Heart right ventricle (tissue), 16 donors: ENCODE measurements around the gene CSTF1. TPM values are rescaled to one million over a fixed set of nuclear protein-coding genes. Genes with fewer than 3 reads are reported as not detected.

Experiments
- ATAC-seq, 8 donors: fragments of 200-7000 bp; cut with Tn5 transposase; one replicate each; pipeline ENCODE4 v1.9.1; 2020; ENCODE audit warnings: mild to moderate bottlenecking in 8 of 8, moderate library complexity in 8 of 8, moderate number of reproducible peaks in 1 of 8
- DNase-seq, 2 donors: peaks; one replicate each; pipeline ENCODE4 v3.0.0-alpha.2; 2020
- H3K27ac ChIP-seq, 10 donors: fragments of 200-600 bp; sonication (generic) in 2 of 10; one replicate each; pipeline versions ENCODE4 v1.5.0 to v1.8.0; 2020 to 2022; ENCODE audit warnings: mild to moderate bottlenecking in 3 of 10
- H3K27me3 ChIP-seq, 7 donors: fragments of 200-600 bp; one replicate each; pipeline ENCODE4 v1.8.0; 2021 to 2022; ENCODE audit warnings: mild to moderate bottlenecking in 2 of 7
- H3K36me3 ChIP-seq, 9 donors: fragments of 200-600 bp; sonication (generic) in 1 of 9; one replicate each; pipeline versions ENCODE4 v1.5.0 to v1.8.0; 2020 to 2022; ENCODE audit warnings: mild to moderate bottlenecking in 2 of 9
- H3K4me1 ChIP-seq, 9 donors: fragments of 200-600 bp; sonication (generic) in 1 of 9; one replicate each; pipeline versions ENCODE4 v1.5.0 to v1.8.0; 2020 to 2022; ENCODE audit warnings: mild to moderate bottlenecking in 4 of 9
- H3K4me3 ChIP-seq, 10 donors: fragments of 200-600 bp; sonication (generic) in 2 of 10; one replicate each; pipeline versions ENCODE4 v1.5.0 to v1.8.0; 2020 to 2022; ENCODE audit warnings: mild to moderate bottlenecking in 7 of 10, moderate library complexity in 2 of 10
- H3K9me3 ChIP-seq, 11 donors: fragments of 200-600 bp in 10 of 11; sonication (generic) in 2 of 11; one replicate each; pipeline versions ENCODE4 v1.5.0 to v1.8.0; 2013 to 2022; ENCODE audit warnings: mild to moderate bottlenecking in 2 of 11, control low read depth in 1 of 11, moderate library complexity in 1 of 11
- WGBS, 2 donors: extraction: QIAGEN DNeasy Blood & Tissue Kit; methylation state at CpG; one replicate each; pipeline ENCODE4 v1.1.7; 2013; ENCODE audit warnings: inconsistent platforms in 1 of 2; 5-methylcytosine and 5-hydroxymethylcytosine counted together
- intact Hi-C, 10 donors: fragments of 100-400 bp; cut with DNase I; formaldehyde crosslinking; loops; one replicate each; pipeline versions ENCODE4 v1.11.1 to v1.14.2; 2022
- polyA plus RNA-seq, 2 donors: library from polyadenylated mRNA; stranded (reverse); fragments of 200-250 nt; gene quantifications; one replicate each; pipeline ENCODE4 v1.2.3, GENCODE V29; 2013
- total RNA-seq, 10 donors: library from RNA; stranded (reverse); fragmentation: NEBNext Ultra II Directional in 3 of 10; extraction: Animal tissue kit (Norgen Biotek cat#: 25700) in 3 of 10; gene quantifications; one replicate each; pipeline versions ENCODE4 v1.2.1 to v1.2.4, GENCODE V29; 2021 to 2023
- TF ChIP-seq, protein P1 (sequence below), 9 donors: fragments of 200-600 bp; sonication (generic) in 2 of 9; IDR thresholded peaks; one replicate each; pipeline versions ENCODE4 v1.5.0 to v1.8.0; 2021 to 2022; ENCODE audit warnings: antibody characterized with exemption in 9 of 9, mild to moderate bottlenecking in 5 of 9, moderate library complexity in 1 of 9
- donor health status: Arrhythmogenic right ventricular cardiomyopathy.
- donor health status: ischemic (EF 13 %, LVEDD 7.1; RV severe dilation, severe dysfunction).
- donor health status: healthy with polysubstance abuse.
- donor health status: DM: no; HTN: yes; CAD: no.
- donor health status: DM: no; HTN: no; CAD: no.
- donor health status: ischemic (EF 25% LVEDD 6.9; RV normal size, moderate dysfunction).
- donor health status: ischemic (EF 25% LVEDD 5.7; RV mildly dilated, moderate dysfunction).
- donor health status: healthy.
- donor health status: DM: yes; HTN: yes; CAD: no.
- donor health status: Ischemic cardiomyopathy.
- donor health status: ischemic (EF 35%, LVEDD 5.7; RV mildly dilated, moderate dysfunction).
- donor health status: nonischemic (EF 11% LVEDD 7.7; RV severe dilation, severe dysfunction).
- donor health status: DM: yes; HTN: yes; CAD: no.
- donor health status: PGD.
- donor health status: ischemic (EF 29% LVEDD 5.4; RV normal size, mild dysfunction).
- donor health status: nonischemic (EF 23%, LVEDD 6.1; RV moderate dilation, normal function).

The CSTF1 gene
- total and polyA plus RNA-seq, 12 donors: 3.7 to 23.7 (median 20.7) TPM

- TF ChIP-seq, protein P1, sequence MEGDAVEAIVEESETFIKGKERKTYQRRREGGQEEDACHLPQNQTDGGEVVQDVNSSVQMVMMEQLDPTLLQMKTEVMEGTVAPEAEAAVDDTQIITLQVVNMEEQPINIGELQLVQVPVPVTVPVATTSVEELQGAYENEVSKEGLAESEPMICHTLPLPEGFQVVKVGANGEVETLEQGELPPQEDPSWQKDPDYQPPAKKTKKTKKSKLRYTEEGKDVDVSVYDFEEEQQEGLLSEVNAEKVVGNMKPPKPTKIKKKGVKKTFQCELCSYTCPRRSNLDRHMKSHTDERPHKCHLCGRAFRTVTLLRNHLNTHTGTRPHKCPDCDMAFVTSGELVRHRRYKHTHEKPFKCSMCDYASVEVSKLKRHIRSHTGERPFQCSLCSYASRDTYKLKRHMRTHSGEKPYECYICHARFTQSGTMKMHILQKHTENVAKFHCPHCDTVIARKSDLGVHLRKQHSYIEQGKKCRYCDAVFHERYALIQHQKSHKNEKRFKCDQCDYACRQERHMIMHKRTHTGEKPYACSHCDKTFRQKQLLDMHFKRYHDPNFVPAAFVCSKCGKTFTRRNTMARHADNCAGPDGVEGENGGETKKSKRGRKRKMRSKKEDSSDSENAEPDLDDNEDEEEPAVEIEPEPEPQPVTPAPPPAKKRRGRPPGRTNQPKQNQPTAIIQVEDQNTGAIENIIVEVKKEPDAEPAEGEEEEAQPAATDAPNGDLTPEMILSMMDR (IDR thresholded peaks at IDR 0.05): no peak
- Histone ChIP-seq H3K36me3 (peaks cover 0 to 50% (median 8%) of the 10 kb centered on the region in 9 donors), H3K4me3 (peak overlapping the region in 1 of 10 donors; percentile 91), H3K27me3 (no peaks in the 10 kb centered on the region), H3K9me3 (no peaks in the 10 kb centered on the region), H3K4me1 (peaks cover 7 to 50% (median 34%) of the 10 kb centered on the region in 9 donors), H3K27ac (peak overlapping the region in 4 of 10 donors; percentile 86 to 94 (median 92))
- DNase-seq (no peak), ATAC-seq (no peak)
- intact Hi-C loops: loop anchor here in 1 of 10 donors (5.0 kb wide), 1 partner anchor 36 kb away; no protein-coding TSS in a partner anchor
- 84 to 86% methylated on average over 8 of the region's 8 CpGs for WGBS, 2 donors
Measured at GRCh38 chr20:56360908-56361205, 31.6 kb upstream of the CSTF1 start.

GRCh38 chr20:56361900-56362299 is 30.5 kb upstream of the CSTF1 start:
- H3K4me3 ChIP-seq: no peak overlapping the region
- intact Hi-C loops: loop anchor here in 1 of 10 donors (5.0 kb wide), 1 partner anchor 35 kb away; no protein-coding TSS in a partner anchor
- TF ChIP-seq, protein P1 (IDR thresholded peaks at IDR 0.05): no peak
- no peak for ATAC-seq
- H3K36me3 ChIP-seq: peaks cover 0 to 60% (median 18%) of the 10 kb centered on the region in 9 donors
- WGBS, 2 donors: 88 to 91% methylated on average over 8 of the region's 8 CpGs
- H3K27me3 ChIP-seq: no peaks in the 10 kb centered on the region
- H3K27ac ChIP-seq: no peak overlapping the region
- peaks cover 7 to 50% (median 34%) of the 10 kb centered on the region in 9 donors for H3K4me1 ChIP-seq
- H3K9me3 ChIP-seq: no peaks in the 10 kb centered on the region
- no peak for DNase-seq

GRCh38 chr20:56362833-56363413 is 29.5 kb upstream of the CSTF1 start:
- DNase-seq (no peak), ATAC-seq (no peak)
- H3K36me3 ChIP-seq: peaks cover 0 to 70% (median 24%) of the 10 kb centered on the region in 9 donors
- intact Hi-C loops: loop anchor here in 1 of 10 donors (5.0 kb wide), 1 partner anchor 34 kb away; no protein-coding TSS in a partner anchor
- no peaks in the 10 kb centered on the region for H3K27me3 ChIP-seq
- no peak overlapping the region for H3K4me3 ChIP-seq
- H3K4me1 ChIP-seq: peaks cover 7 to 50% (median 34%) of the 10 kb centered on the region in 9 donors
- TF ChIP-seq, protein P1 (IDR thresholded peaks at IDR 0.05): no peak
- peak overlapping the region in 1 of 10 donors; percentile 13 for H3K27ac ChIP-seq
- WGBS, 2 donors: 42 to 48% methylated on average over 8 of the region's 8 CpGs
- no peaks in the 10 kb centered on the region for H3K9me3 ChIP-seq

- no peak overlapping the region for H3K27ac ChIP-seq
- ATAC-seq: no peak
- H3K9me3 ChIP-seq: no peaks in the 10 kb centered on the region
- DNase-seq: no peak
- no peaks in the 10 kb centered on the region for H3K27me3 ChIP-seq
- H3K36me3 ChIP-seq: peaks cover 0 to 76% (median 24%) of the 10 kb centered on the region in 9 donors
- no peak overlapping the region for H3K4me3 ChIP-seq
- WGBS, 2 donors: 94 to 96% methylated on average over 6 of the region's 6 CpGs
- H3K4me1 ChIP-seq: peaks cover 7 to 45% (median 34%) of the 10 kb centered on the region in 9 donors
- TF ChIP-seq, protein P1 (IDR thresholded peaks at IDR 0.05): no peak
- intact Hi-C loops: loop anchor here in 1 of 10 donors (5.0 kb wide), 1 partner anchor 34 kb away; no protein-coding TSS in a partner anchor
Measured at GRCh38 chr20:56363491-56363890, 29.0 kb upstream of the CSTF1 start.
